Measurements from ENCODE around the gene NOP9.

The NOP9 gene

GRCh38 chr14:24356208-24356607, 56.6 kb downstream of the NOP9 start:
- no peak for DNase-seq
